GM12872 (cell line): Measurements from ENCODE around the gene PBX1.

Experiments
- CTCF ChIP-seq: IDR thresholded peaks from 3 replicates; pipeline ENCODE4 v1.5.1; 2011; ENCODE audit warnings: low read depth, mild to moderate bottlenecking, low read length, moderate library complexity; ENCODE audit not compliant: insufficient read depth

PBX1 gene

GRCh38 chr1:164709126-164709525, 150.1 kb downstream of the PBX1 start:
- no peak for TF ChIP-seq CTCF

- TF ChIP-seq CTCF = no peak
Measured at GRCh38 chr1:164709541-164710278, 150.7 kb downstream of the PBX1 start.

GRCh38 chr1:164712131-164713036, 153.4 kb downstream of the PBX1 start:
- TF ChIP-seq CTCF = no peak

GRCh38 chr1:164713456-164714207, 154.6 kb downstream of the PBX1 start:
- TF ChIP-seq CTCF = no peak

- no peak for TF ChIP-seq CTCF
Measured at GRCh38 chr1:164716992-164717703, 158.2 kb downstream of the PBX1 start.

GRCh38 chr1:164718821-164719220, 159.8 kb downstream of the PBX1 start:
- TF ChIP-seq CTCF = no peak
